ENCODE measurements around the gene SEC63.
"Not testable (repeated sequence)": the region's sequence is repeated elsewhere in the genome, so short reads cannot be mapped to it uniquely, and the experiment has no call there.

Gene SEC63

DNA sequence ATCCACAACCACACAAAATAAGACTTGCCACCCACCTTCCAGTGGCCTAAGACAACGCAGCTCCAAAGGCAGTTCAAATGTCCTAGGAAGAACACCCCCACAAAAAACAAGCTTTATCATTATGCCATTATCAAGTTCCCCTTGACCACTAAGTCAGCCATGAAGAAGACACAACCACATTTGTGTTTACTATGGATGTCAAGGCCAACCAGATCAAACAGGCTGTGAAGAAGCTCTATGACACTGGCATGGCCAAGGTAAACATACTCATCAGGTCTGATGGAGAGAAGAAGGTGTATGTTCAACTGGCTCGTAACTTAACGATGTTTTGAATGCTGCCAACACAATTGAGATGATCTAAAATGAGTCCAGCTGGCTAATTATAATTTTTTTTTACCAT is 26.1 kb downstream of the SEC63 start:
- no peak for DNase-seq (ENCODE audit: low read depth in 2 of 3, low spot score in 2 of 3)

- no peak for DNase-seq (ENCODE audit: low read depth in 2 of 3, low spot score in 2 of 3)
These were observed 29.0 kb downstream of the SEC63 start for GRCh38 chr6:107928984-107929383.

DNA sequence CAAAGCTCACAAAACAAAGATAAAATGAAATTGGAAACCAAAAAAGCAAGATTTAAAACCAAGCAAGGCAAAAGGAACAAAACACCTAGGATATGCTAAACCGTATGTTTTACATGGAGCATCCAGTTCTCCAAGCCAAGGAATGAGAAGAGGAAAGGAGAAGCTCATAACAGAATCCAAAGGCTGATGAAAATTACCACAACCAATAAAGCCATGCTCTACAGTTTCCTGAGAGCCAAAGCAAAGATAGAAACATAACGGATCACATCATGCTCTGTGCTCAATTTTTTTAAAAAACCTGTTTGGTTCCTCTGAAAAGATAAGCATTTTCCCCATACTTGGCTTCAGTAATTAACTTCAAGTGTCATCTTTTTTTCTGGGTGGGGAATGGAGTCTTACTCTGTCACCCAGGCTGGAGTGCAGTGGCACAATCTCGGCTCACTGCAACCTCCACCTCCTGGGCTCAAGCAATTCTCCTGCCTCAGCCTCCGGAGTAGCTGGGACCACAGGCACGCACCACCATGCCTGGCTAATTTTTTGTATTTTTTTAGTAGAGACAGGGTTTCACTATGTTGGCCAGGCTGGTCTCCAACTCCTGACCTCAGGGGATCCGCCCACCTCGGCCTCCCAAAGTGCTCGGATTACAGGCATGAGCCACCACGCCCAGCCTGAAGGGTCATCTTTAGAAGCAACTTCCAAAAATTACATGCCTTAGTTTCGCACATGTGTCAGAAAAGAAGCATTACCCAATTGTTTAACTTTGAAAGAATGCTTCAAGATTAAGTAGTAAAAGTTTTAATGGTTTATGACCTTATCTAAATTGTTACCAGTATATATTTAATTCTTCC is 31.1 kb downstream of the SEC63 start:
- DNase-seq (ENCODE audit: low read depth in 2 of 3, low spot score in 2 of 3) = not testable (repeated sequence)

GRCh38 chr6:107917451-107918375 is 40.3 kb downstream of the SEC63 start:
- DNase-seq (ENCODE audit: low read depth in 2 of 3, low spot score in 2 of 3) = no peak

GRCh38 chr6:107916961-107917360 is 41.0 kb downstream of the SEC63 start:
- not testable (repeated sequence) for DNase-seq (ENCODE audit: low read depth in 2 of 3, low spot score in 2 of 3)

- DNase-seq (ENCODE audit: low read depth in 2 of 3, low spot score in 2 of 3) = no peak
These were observed 46.3 kb downstream of the SEC63 start for GRCh38 chr6:107911692-107912091.

GRCh38 chr6:107894809-107895396 is 63.1 kb downstream of the SEC63 start:
- DNase-seq (ENCODE audit: low read depth in 2 of 3, low spot score in 2 of 3) = no peak

- DNase-seq (ENCODE audit: low read depth in 2 of 3, low spot score in 2 of 3) = not testable (repeated sequence)
These were observed 67.6 kb downstream of the SEC63 start for GRCh38 chr6:107890431-107890830.

DNA sequence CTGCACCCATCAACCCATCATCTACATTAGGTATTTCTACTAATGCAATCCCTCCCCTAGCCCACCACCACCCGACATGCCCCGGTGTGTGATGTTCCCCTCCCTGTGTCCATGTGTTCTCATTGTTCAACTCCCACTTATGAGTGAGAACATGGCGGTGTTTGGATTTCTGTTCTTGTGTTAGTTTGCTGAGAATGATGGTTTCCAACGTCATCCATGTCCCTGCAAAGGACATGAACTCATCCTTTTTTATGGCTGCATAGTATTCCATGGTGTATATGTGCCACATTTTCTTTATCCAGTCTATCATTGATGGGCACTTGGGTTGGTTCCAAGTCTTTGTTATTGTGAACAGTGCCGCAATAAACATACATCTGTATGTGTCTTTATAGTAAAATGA is 72.1 kb downstream of the SEC63 start:
- DNase-seq (ENCODE audit: low read depth in 2 of 3, low spot score in 2 of 3) = not testable (repeated sequence)

DNA sequence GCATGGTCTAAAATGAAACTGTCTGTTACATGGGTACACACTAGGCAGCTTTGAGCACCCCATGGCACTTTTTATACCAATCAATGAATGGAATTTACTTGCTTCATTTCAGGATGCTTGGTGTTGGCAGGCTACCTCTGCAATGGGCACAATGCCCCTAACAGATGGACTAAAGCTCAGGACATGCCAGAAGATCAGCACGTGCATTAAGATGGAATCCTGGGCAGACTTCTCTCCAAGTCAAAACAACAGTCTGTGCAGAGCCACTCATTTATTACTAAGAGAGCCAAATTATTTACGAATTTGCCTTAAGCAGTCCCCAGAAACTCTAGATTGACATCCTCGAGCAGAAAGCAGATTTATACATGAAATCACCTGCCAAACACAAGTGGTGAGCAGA is 78.1 kb downstream of the SEC63 start:
- DNase-seq (ENCODE audit: low read depth in 2 of 3, low spot score in 2 of 3) = no peak

- no peak for DNase-seq (ENCODE audit: low read depth in 2 of 3, low spot score in 2 of 3)
These were observed 80.0 kb downstream of the SEC63 start for GRCh38 chr6:107877968-107878367.

DNA sequence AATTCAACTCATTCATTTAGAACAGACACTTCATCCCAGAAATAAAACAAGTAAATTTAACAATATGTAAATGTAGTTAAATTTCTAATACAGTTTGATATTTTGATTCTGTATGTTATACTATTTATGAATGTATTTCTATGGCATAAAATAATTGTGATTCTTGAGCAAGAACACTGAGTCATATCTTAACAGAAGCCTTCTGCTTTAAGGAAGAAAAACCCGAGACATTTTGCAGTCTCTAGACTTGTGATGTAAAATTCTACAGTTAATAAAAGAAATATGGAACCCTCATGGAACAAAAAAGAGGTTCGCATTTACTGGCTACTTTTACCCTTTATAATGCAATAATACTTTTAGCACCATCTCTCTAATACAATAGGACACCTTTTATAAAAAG is 86.0 kb downstream of the SEC63 start:
- no peak for DNase-seq (ENCODE audit: low read depth in 2 of 3, low spot score in 2 of 3)

- DNase-seq (ENCODE audit: low read depth in 2 of 3, low spot score in 2 of 3) = not testable (repeated sequence)
These were observed 86.5 kb downstream of the SEC63 start for GRCh38 chr6:107871512-107871911.

- no peak for DNase-seq (ENCODE audit: low read depth in 2 of 3, low spot score in 2 of 3)
These were observed 87.0 kb downstream of the SEC63 start for GRCh38 chr6:107871016-107871415.

- no peak for DNase-seq (ENCODE audit: low read depth in 2 of 3, low spot score in 2 of 3)
These were observed 87.6 kb downstream of the SEC63 start for GRCh38 chr6:107870381-107870780.

DNA sequence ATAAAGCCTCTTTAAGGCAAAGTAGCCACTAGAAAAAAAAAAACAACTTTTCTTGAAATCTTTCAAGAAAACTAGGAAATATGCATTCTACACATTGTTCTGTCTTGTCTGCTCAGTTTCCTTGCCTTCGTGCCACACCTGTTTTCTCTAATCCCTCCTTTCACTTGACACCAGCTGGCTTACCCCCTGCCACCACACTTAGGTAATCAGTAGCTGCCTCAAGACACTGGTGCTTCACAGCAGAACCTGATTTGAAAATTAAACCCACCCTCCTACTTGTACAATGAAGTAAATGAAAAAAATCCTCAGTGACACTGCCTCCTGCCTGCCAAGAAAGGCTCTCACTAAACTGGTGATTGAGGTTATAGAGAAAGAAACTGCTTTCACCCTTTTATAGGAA is 88.1 kb downstream of the SEC63 start:
- no peak for DNase-seq (ENCODE audit: low read depth in 2 of 3, low spot score in 2 of 3)

GRCh38 chr6:107868867-107869611 is 89.0 kb downstream of the SEC63 start:
- no peak for DNase-seq (ENCODE audit: low read depth in 2 of 3, low spot score in 2 of 3)

- DNase-seq (ENCODE audit: low read depth in 2 of 3, low spot score in 2 of 3) = no peak
These were observed 90.7 kb downstream of the SEC63 start for GRCh38 chr6:107867302-107867615.

DNA sequence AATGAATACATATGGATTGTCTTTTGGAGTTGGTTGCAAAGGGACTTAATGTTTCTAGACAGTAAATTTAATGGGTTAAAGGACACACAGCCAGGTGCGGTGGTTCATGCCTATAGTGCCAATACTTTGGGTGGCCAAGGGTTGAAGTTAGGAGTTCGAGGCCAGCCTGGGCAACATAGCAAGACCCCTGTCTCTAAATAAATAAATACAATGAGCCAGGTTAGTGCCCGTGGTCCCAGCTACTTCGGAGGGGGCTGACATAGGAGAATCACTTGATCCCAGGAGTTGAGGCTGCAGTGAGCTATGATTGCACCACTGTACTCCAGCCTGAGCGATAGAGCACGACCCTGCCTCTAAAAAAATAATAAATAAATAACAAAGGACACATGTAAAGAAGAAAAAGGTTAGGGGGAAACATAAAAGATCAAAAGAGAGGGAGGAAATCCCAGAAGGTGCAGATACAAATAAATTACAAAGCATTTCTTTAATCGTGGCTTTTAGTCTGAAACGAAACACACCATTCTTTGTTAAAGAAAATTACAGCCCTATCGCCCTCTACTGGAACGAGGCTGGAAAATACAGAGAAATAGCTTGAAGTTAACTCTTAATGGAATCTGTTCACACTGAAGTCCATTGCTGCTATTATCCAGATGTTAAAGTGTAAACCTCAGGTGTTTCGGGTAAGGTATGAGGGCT is 91.3 kb downstream of the SEC63 start:
- no peak for DNase-seq (ENCODE audit: low read depth in 2 of 3, low spot score in 2 of 3)

Measured in activated CD8-positive, alpha-beta memory T cell treated with anti-CD3 and anti-CD28 coated beads for 48 hours (primary cell).